ENCODE measurements around the gene PTPN14. TPM values are rescaled to one million over a fixed set of nuclear protein-coding genes. Genes with fewer than 3 reads are reported as not detected.
A peak's percentile ranks its signal among the peaks of the same experiment; 100 is the strongest.

PTPN14 gene
- total and polyA plus RNA-seq, 3 donors from 2014 or later: 14.8 to 59.2 (median 42.2) TPM

- Histone ChIP-seq H3K27ac (peak overlapping the region; percentile 9 to 41), H3K36me3 (ENCODE audit: low read depth, missing control alignments) (no peaks in the 10 kb centered on the region), H3K4me1 (peaks cover 34% of the 10 kb centered on the region), H3K27me3 (no peaks in the 10 kb centered on the region), H3K4me3 (no peak overlapping the region), H3K9me3 (no peaks in the 10 kb centered on the region)
- intact Hi-C loops (cut with DNase I; ENCODE audit: low total_unique reads): no loop called here
- DNase-seq: peak; percentile 86
- 20 to 34% methylated on average over 2 of the region's 2 CpGs for WGBS, 2 donors
- TF ChIP-seq CTCF (IDR thresholded peaks at IDR 0.05) (no peak), POLR2A (IDR thresholded peaks at IDR 0.05) (no peak)
These were observed 2.4 kb downstream of the PTPN14 start for GRCh38 chr1:214548988-214549387.

- peak overlapping the region in 1 of 2 donors; percentile 41 for H3K27ac ChIP-seq
- no peaks in the 10 kb centered on the region for H3K36me3 ChIP-seq (ENCODE audit: low read depth, missing control alignments)
- 60 to 67% methylated on average over 4 of the region's 4 CpGs for WGBS, 2 donors
- H3K27me3 ChIP-seq: no peaks in the 10 kb centered on the region
- H3K4me3 ChIP-seq: no peak overlapping the region
- H3K9me3 ChIP-seq: no peaks in the 10 kb centered on the region
- peaks cover 34% of the 10 kb centered on the region for H3K4me1 ChIP-seq
- TF ChIP-seq CTCF (IDR thresholded peaks at IDR 0.05) (no peak), POLR2A (IDR thresholded peaks at IDR 0.05) (no peak)
- no peak for DNase-seq
- intact Hi-C loops (cut with DNase I; ENCODE audit: low total_unique reads): no loop called here
These were observed 3.1 kb downstream of the PTPN14 start for GRCh38 chr1:214548271-214548670.

GRCh38 chr1:214547747-214548146 lies 3.7 kb downstream of the PTPN14 start:
- TF ChIP-seq POLR2A (IDR thresholded peaks at IDR 0.05) (no peak), CTCF (IDR thresholded peaks at IDR 0.05) (no peak)
- DNase-seq: no peak
- intact Hi-C loops (cut with DNase I; ENCODE audit: low total_unique reads): no loop called here
- no peak overlapping the region for H3K27ac ChIP-seq
- no peaks in the 10 kb centered on the region for H3K9me3 ChIP-seq
- H3K4me3 ChIP-seq: no peak overlapping the region
- H3K27me3 ChIP-seq: no peaks in the 10 kb centered on the region
- no peaks in the 10 kb centered on the region for H3K36me3 ChIP-seq (ENCODE audit: low read depth, missing control alignments)
- H3K4me1 ChIP-seq: peaks cover 32% of the 10 kb centered on the region

GRCh38 chr1:214546886-214547641 lies 4.3 kb downstream of the PTPN14 start:
- Histone ChIP-seq H3K36me3 (ENCODE audit: low read depth, missing control alignments) (no peaks in the 10 kb centered on the region), H3K4me3 (no peak overlapping the region), H3K4me1 (peaks cover 31% of the 10 kb centered on the region), H3K27ac (no peak overlapping the region), H3K9me3 (no peaks in the 10 kb centered on the region), H3K27me3 (no peaks in the 10 kb centered on the region)
- 80 to 85% methylated on average over 6 of the region's 6 CpGs for WGBS, 2 donors
- no peak for TF ChIP-seq CTCF (IDR thresholded peaks at IDR 0.05)
- TF ChIP-seq POLR2A (IDR thresholded peaks at IDR 0.05): no peak
- no peak for DNase-seq
- intact Hi-C loops (cut with DNase I; ENCODE audit: low total_unique reads): no loop called here

GRCh38 chr1:214546084-214546483 lies 5.3 kb downstream of the PTPN14 start:
- WGBS, 2 donors: 79 to 91% methylated on average over 4 of the region's 4 CpGs
- no peaks in the 10 kb centered on the region for H3K27me3 ChIP-seq
- no peak overlapping the region for H3K27ac ChIP-seq
- H3K9me3 ChIP-seq: no peaks in the 10 kb centered on the region
- DNase-seq: no peak
- no peaks in the 10 kb centered on the region for H3K36me3 ChIP-seq (ENCODE audit: low read depth, missing control alignments)
- H3K4me3 ChIP-seq: no peak overlapping the region
- H3K4me1 ChIP-seq: peaks cover 33% of the 10 kb centered on the region
- intact Hi-C loops (cut with DNase I; ENCODE audit: low total_unique reads): no loop called here
- TF ChIP-seq POLR2A (IDR thresholded peaks at IDR 0.05): no peak
- TF ChIP-seq CTCF (IDR thresholded peaks at IDR 0.05): no peak
